Neural cell (in vitro differentiated cells): ENCODE results near the gene C2CD2. TPM values are rescaled to one million over a fixed set of nuclear protein-coding genes. Genes with fewer than 3 reads are reported as not detected.

ENCODE experiments used
- H2AFZ ChIP-seq: fragments of 200-600, 300-800 bp; sonication (generic), shearing (Covaris generic); 2 replicates; pipeline ENCODE4 v1.6.0; 2014; ENCODE audit warnings: low read depth, mild to moderate bottlenecking, antibody characterized with exemption, low read length, moderate library complexity
- H3F3A ChIP-seq: fragments of 200-600 bp; shearing (Covaris generic); 2 replicates; pipeline ENCODE4 v1.6.1; 2016; ENCODE audit warnings: mild to moderate bottlenecking, moderate library complexity, mixed read lengths, antibody characterized with exemption, low read length; ENCODE audit not compliant: insufficient read depth, poor library complexity, severe bottlenecking
- H3K27ac ChIP-seq: fragments of 200-600, 300-800 bp; sonication (generic), shearing (Covaris generic); 2 replicates; pipeline ENCODE4 v1.5.1; 2014; ENCODE audit warnings: mild to moderate bottlenecking, low read length, moderate library complexity
- H3K27me3 ChIP-seq: fragments of 300-800, 200-600 bp; sonication (generic), shearing (Covaris generic); 2 replicates; pipeline ENCODE4 v1.6.0; 2014; ENCODE audit warnings: mild to moderate bottlenecking, low read depth, low read length, moderate library complexity; ENCODE audit not compliant: insufficient read depth
- H3K36me3 ChIP-seq: fragments of 300-800, 200-600 bp; sonication (generic), shearing (Covaris generic); 2 replicates; pipeline ENCODE4 v1.5.1; 2014; ENCODE audit warnings: mild to moderate bottlenecking, antibody characterized with exemption, low read length, moderate library complexity; ENCODE audit not compliant: insufficient read depth
- H3K4me2 ChIP-seq: fragments of 300-800, 200-600 bp; sonication (generic), shearing (Covaris generic); 2 replicates; pipeline ENCODE4 v1.6.0; 2014; ENCODE audit warnings: mild to moderate bottlenecking, low read length
- H3K4me3 ChIP-seq: fragments of 300-800, 200-600 bp; sonication (generic), shearing (Covaris generic); 2 replicates; pipeline ENCODE4 v1.5.1; 2014; ENCODE audit warnings: mild to moderate bottlenecking, low read length, moderate library complexity
- H3K79me2 ChIP-seq: fragments of 200-600 bp; shearing (Covaris generic); replicated peaks from 2 replicates; pipeline ENCODE4 v1.6.0; 2014; ENCODE audit warnings: mild to moderate bottlenecking, low read length, moderate library complexity; ENCODE audit not compliant: insufficient read depth
- H3K9ac ChIP-seq: fragments of 300-800, 200-600 bp; sonication (generic), shearing (Covaris generic); 2 replicates; pipeline ENCODE4 v1.6.1; 2016; ENCODE audit warnings: mild to moderate bottlenecking, low read length, mixed read lengths
- H3K9me2 ChIP-seq: fragments of 200-600 bp; shearing (Covaris generic); 2 replicates; pipeline ENCODE4 v1.6.1; 2016; ENCODE audit warnings: mild to moderate bottlenecking, low read length, mixed read lengths; ENCODE audit not compliant: insufficient read depth
- H3K9me3 ChIP-seq: fragments of 200-600, 300-800 bp; sonication (generic), shearing (Covaris generic); 2 replicates; pipeline ENCODE4 v1.6.1; 2016; ENCODE audit warnings: mild to moderate bottlenecking, mixed run types, low read length, moderate library complexity, mixed read lengths
- H4K20me1 ChIP-seq: fragments of 200-600 bp; shearing (Covaris generic); 2 replicates; pipeline ENCODE4 v1.6.1; 2016; ENCODE audit warnings: mild to moderate bottlenecking, mixed run types; ENCODE audit not compliant: insufficient read depth
- EP300 ChIP-seq: fragments of 450-650 bp; conservative IDR thresholded peaks from 2 replicates; pipeline ENCODE4 v1.6.1; 2014; ENCODE audit warnings: antibody characterized with exemption, mild to moderate bottlenecking, moderate library complexity; ENCODE audit not compliant: poor library complexity, severe bottlenecking
- EZH2 ChIP-seq: fragments of 200-600, 300-800 bp; shearing (Covaris generic), sonication (generic); IDR thresholded peaks from 2 replicates; pipeline ENCODE4 v1.6.1; 2014; ENCODE audit warnings: antibody characterized with exemption, low read length, borderline replicate concordance, mild to moderate bottlenecking; ENCODE audit not compliant: insufficient read depth, poor library complexity, severe bottlenecking
- MXI1 ChIP-seq: fragments of 450-650 bp; conservative IDR thresholded peaks from 2 replicates; pipeline ENCODE4 v1.6.1; 2014; ENCODE audit warnings: antibody characterized with exemption, mild to moderate bottlenecking; ENCODE audit not compliant: poor library complexity, severe bottlenecking
- POLR2AphosphoS5 ChIP-seq: IDR thresholded peaks from 2 replicates; pipeline ENCODE4 v1.6.1; 2012
- RAD21 ChIP-seq: fragments of 450-650 bp; conservative IDR thresholded peaks from 2 replicates; pipeline ENCODE4 v1.6.1; 2014; ENCODE audit warnings: antibody characterized with exemption, mild to moderate bottlenecking, moderate library complexity
- SMC3 ChIP-seq: fragments of 450-650 bp; conservative IDR thresholded peaks from 2 replicates; pipeline ENCODE4 v1.6.1; 2014; ENCODE audit warnings: antibody characterized with exemption, mild to moderate bottlenecking, moderate library complexity; ENCODE audit not compliant: poor library complexity
- TAF1 ChIP-seq: IDR thresholded peaks from 2 replicates; pipeline ENCODE4 v1.6.1; 2012; ENCODE audit warnings: low read depth
- polyA plus RNA-seq: library from polyadenylated mRNA; depleted of rRNA; stranded (reverse); fragments of >200 nt; gene quantifications from 2 replicates; pipeline ENCODE4 v1.2.3, GENCODE V29; 2014
- TF ChIP-seq, protein P1 (sequence below): IDR thresholded peaks from 2 replicates; pipeline ENCODE4 v1.6.1; 2012; ENCODE audit warnings: borderline replicate concordance
- TF ChIP-seq, protein P2 (sequence below): fragments of 450-650 bp; IDR thresholded peaks from 2 replicates; pipeline ENCODE4 v1.5.1; 2014; ENCODE audit warnings: antibody characterized with exemption, mild to moderate bottlenecking, moderate library complexity; ENCODE audit not compliant: poor library complexity, severe bottlenecking

C2CD2 gene
- polyA plus RNA-seq, 1 donor from 2014 or later: 0.88 TPM

DNA sequence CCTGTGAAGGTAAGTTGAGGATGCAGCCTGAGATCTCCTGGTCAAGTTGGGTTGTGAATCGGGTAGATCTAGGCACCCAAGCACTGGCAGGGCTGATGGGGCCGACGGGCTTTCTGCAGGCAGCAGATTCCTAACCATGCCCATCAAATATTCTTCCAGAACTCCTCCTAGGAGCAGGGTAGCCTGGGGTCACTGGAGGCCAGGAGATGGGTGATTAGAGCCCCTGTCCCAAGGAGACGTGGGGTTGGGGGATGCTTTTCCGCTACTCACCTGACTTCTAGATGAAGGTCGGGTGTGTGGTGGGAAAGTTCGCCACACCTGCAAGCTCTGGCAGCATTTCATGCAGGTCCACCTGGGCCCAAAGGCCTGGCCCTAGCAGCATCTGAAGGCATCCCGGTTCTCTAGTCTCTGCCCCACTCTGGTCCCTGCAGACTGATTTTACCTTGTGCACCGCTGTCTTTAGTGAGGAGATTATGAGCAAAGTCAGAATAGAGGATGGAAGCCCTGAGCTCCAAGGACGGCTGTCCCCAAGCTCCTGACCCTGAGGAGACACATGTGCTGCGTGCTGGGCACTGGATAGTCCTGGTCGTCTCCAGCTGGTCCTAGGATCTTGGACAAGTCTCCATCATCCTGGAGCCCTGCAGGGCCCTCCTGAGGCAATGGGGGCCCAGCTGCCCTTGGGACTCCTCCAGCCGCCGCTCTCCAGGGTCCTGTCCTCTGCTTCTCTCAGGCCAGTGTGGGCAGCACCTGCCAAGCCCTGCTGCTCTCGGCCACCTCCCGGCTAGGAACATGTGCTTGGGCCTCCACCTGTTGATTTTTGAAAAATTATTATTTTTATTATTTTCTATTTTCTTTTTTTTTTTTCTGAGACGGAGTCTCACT lies 21.8 kb upstream of the C2CD2 start:
- Histone ChIP-seq H3K4me3 (no peak overlapping the region), H3F3A (no peaks in the 10 kb centered on the region), H3K27ac (no peak overlapping the region), H3K79me2 (no peaks in the 10 kb centered on the region), H3K9ac (no peak overlapping the region), H3K27me3 (no peaks in the 10 kb centered on the region), H3K9me3 (peaks cover 3% of the 10 kb centered on the region), H3K9me2 (no peaks in the 10 kb centered on the region), H3K36me3 (no peaks in the 10 kb centered on the region), H4K20me1 (no peaks in the 10 kb centered on the region), H3K4me2 (no peak overlapping the region), H2AFZ (no peak overlapping the region)
- TF ChIP-seq SMC3: no peak
- TF ChIP-seq, protein P1, sequence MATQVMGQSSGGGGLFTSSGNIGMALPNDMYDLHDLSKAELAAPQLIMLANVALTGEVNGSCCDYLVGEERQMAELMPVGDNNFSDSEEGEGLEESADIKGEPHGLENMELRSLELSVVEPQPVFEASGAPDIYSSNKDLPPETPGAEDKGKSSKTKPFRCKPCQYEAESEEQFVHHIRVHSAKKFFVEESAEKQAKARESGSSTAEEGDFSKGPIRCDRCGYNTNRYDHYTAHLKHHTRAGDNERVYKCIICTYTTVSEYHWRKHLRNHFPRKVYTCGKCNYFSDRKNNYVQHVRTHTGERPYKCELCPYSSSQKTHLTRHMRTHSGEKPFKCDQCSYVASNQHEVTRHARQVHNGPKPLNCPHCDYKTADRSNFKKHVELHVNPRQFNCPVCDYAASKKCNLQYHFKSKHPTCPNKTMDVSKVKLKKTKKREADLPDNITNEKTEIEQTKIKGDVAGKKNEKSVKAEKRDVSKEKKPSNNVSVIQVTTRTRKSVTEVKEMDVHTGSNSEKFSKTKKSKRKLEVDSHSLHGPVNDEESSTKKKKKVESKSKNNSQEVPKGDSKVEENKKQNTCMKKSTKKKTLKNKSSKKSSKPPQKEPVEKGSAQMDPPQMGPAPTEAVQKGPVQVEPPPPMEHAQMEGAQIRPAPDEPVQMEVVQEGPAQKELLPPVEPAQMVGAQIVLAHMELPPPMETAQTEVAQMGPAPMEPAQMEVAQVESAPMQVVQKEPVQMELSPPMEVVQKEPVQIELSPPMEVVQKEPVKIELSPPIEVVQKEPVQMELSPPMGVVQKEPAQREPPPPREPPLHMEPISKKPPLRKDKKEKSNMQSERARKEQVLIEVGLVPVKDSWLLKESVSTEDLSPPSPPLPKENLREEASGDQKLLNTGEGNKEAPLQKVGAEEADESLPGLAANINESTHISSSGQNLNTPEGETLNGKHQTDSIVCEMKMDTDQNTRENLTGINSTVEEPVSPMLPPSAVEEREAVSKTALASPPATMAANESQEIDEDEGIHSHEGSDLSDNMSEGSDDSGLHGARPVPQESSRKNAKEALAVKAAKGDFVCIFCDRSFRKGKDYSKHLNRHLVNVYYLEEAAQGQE: no peak
- TF ChIP-seq RAD21: no peak
- no peak for TF ChIP-seq TAF1
- TF ChIP-seq POLR2AphosphoS5: no peak
- TF ChIP-seq EZH2: no peak
- no peak for TF ChIP-seq EP300
- TF ChIP-seq, protein P2, sequence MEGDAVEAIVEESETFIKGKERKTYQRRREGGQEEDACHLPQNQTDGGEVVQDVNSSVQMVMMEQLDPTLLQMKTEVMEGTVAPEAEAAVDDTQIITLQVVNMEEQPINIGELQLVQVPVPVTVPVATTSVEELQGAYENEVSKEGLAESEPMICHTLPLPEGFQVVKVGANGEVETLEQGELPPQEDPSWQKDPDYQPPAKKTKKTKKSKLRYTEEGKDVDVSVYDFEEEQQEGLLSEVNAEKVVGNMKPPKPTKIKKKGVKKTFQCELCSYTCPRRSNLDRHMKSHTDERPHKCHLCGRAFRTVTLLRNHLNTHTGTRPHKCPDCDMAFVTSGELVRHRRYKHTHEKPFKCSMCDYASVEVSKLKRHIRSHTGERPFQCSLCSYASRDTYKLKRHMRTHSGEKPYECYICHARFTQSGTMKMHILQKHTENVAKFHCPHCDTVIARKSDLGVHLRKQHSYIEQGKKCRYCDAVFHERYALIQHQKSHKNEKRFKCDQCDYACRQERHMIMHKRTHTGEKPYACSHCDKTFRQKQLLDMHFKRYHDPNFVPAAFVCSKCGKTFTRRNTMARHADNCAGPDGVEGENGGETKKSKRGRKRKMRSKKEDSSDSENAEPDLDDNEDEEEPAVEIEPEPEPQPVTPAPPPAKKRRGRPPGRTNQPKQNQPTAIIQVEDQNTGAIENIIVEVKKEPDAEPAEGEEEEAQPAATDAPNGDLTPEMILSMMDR: no peak
- TF ChIP-seq MXI1: no peak

GRCh38 chr21:41974752-41975053 lies 20.9 kb upstream of the C2CD2 start:
- Histone ChIP-seq H3K9me3 (peaks cover 3% of the 10 kb centered on the region), H3K36me3 (no peaks in the 10 kb centered on the region), H4K20me1 (no peaks in the 10 kb centered on the region), H3K79me2 (no peaks in the 10 kb centered on the region), H3K9ac (no peak overlapping the region), H3K27me3 (no peaks in the 10 kb centered on the region), H3F3A (no peaks in the 10 kb centered on the region), H3K27ac (no peak overlapping the region), H3K4me2 (no peak overlapping the region), H3K9me2 (no peaks in the 10 kb centered on the region), H2AFZ (no peak overlapping the region), H3K4me3 (no peak overlapping the region)
- no peak for TF ChIP-seq EZH2
- no peak for TF ChIP-seq TAF1
- TF ChIP-seq, protein P1: no peak
- TF ChIP-seq, protein P2: no peak
- TF ChIP-seq MXI1: no peak
- no peak for TF ChIP-seq EP300
- no peak for TF ChIP-seq POLR2AphosphoS5
- no peak for TF ChIP-seq RAD21
- TF ChIP-seq SMC3: no peak
